Neural cell (in vitro differentiated cells): ENCODE measurements around the gene P2RX2. TPM values are rescaled to one million over a fixed set of nuclear protein-coding genes. Genes with fewer than 3 reads are reported as not detected.
A peak's percentile ranks its signal among the peaks of the same experiment; 100 is the strongest.

ENCODE experiments used
- H2AFZ ChIP-seq: fragments of 200-600, 300-800 bp; sonication (generic), shearing (Covaris generic); 2 replicates; pipeline ENCODE4 v1.6.0; 2014; ENCODE audit warnings: low read depth, mild to moderate bottlenecking, antibody characterized with exemption, low read length, moderate library complexity
- H3F3A ChIP-seq: fragments of 200-600 bp; shearing (Covaris generic); 2 replicates; pipeline ENCODE4 v1.6.1; 2016; ENCODE audit warnings: mild to moderate bottlenecking, moderate library complexity, mixed read lengths, antibody characterized with exemption, low read length; ENCODE audit not compliant: insufficient read depth, poor library complexity, severe bottlenecking
- H3K27ac ChIP-seq: fragments of 200-600, 300-800 bp; sonication (generic), shearing (Covaris generic); 2 replicates; pipeline ENCODE4 v1.5.1; 2014; ENCODE audit warnings: mild to moderate bottlenecking, low read length, moderate library complexity
- H3K27me3 ChIP-seq: fragments of 300-800, 200-600 bp; sonication (generic), shearing (Covaris generic); 2 replicates; pipeline ENCODE4 v1.6.0; 2014; ENCODE audit warnings: mild to moderate bottlenecking, low read depth, low read length, moderate library complexity; ENCODE audit not compliant: insufficient read depth
- H3K36me3 ChIP-seq: fragments of 300-800, 200-600 bp; sonication (generic), shearing (Covaris generic); 2 replicates; pipeline ENCODE4 v1.5.1; 2014; ENCODE audit warnings: mild to moderate bottlenecking, antibody characterized with exemption, low read length, moderate library complexity; ENCODE audit not compliant: insufficient read depth
- H3K4me2 ChIP-seq: fragments of 300-800, 200-600 bp; sonication (generic), shearing (Covaris generic); 2 replicates; pipeline ENCODE4 v1.6.0; 2014; ENCODE audit warnings: mild to moderate bottlenecking, low read length
- H3K4me3 ChIP-seq: fragments of 300-800, 200-600 bp; sonication (generic), shearing (Covaris generic); 2 replicates; pipeline ENCODE4 v1.5.1; 2014; ENCODE audit warnings: mild to moderate bottlenecking, low read length, moderate library complexity
- H3K79me2 ChIP-seq: fragments of 200-600 bp; shearing (Covaris generic); replicated peaks from 2 replicates; pipeline ENCODE4 v1.6.0; 2014; ENCODE audit warnings: mild to moderate bottlenecking, low read length, moderate library complexity; ENCODE audit not compliant: insufficient read depth
- H3K9ac ChIP-seq: fragments of 300-800, 200-600 bp; sonication (generic), shearing (Covaris generic); 2 replicates; pipeline ENCODE4 v1.6.1; 2016; ENCODE audit warnings: mild to moderate bottlenecking, low read length, mixed read lengths
- H3K9me2 ChIP-seq: fragments of 200-600 bp; shearing (Covaris generic); 2 replicates; pipeline ENCODE4 v1.6.1; 2016; ENCODE audit warnings: mild to moderate bottlenecking, low read length, mixed read lengths; ENCODE audit not compliant: insufficient read depth
- H3K9me3 ChIP-seq: fragments of 200-600, 300-800 bp; sonication (generic), shearing (Covaris generic); 2 replicates; pipeline ENCODE4 v1.6.1; 2016; ENCODE audit warnings: mild to moderate bottlenecking, mixed run types, low read length, moderate library complexity, mixed read lengths
- H4K20me1 ChIP-seq: fragments of 200-600 bp; shearing (Covaris generic); 2 replicates; pipeline ENCODE4 v1.6.1; 2016; ENCODE audit warnings: mild to moderate bottlenecking, mixed run types; ENCODE audit not compliant: insufficient read depth
- EP300 ChIP-seq: fragments of 450-650 bp; conservative IDR thresholded peaks from 2 replicates; pipeline ENCODE4 v1.6.1; 2014; ENCODE audit warnings: antibody characterized with exemption, mild to moderate bottlenecking, moderate library complexity; ENCODE audit not compliant: poor library complexity, severe bottlenecking
- EZH2 ChIP-seq: fragments of 200-600, 300-800 bp; shearing (Covaris generic), sonication (generic); IDR thresholded peaks from 2 replicates; pipeline ENCODE4 v1.6.1; 2014; ENCODE audit warnings: antibody characterized with exemption, low read length, borderline replicate concordance, mild to moderate bottlenecking; ENCODE audit not compliant: insufficient read depth, poor library complexity, severe bottlenecking
- MXI1 ChIP-seq: fragments of 450-650 bp; conservative IDR thresholded peaks from 2 replicates; pipeline ENCODE4 v1.6.1; 2014; ENCODE audit warnings: antibody characterized with exemption, mild to moderate bottlenecking; ENCODE audit not compliant: poor library complexity, severe bottlenecking
- POLR2AphosphoS5 ChIP-seq: IDR thresholded peaks from 2 replicates; pipeline ENCODE4 v1.6.1; 2012
- RAD21 ChIP-seq: fragments of 450-650 bp; conservative IDR thresholded peaks from 2 replicates; pipeline ENCODE4 v1.6.1; 2014; ENCODE audit warnings: antibody characterized with exemption, mild to moderate bottlenecking, moderate library complexity
- SMC3 ChIP-seq: fragments of 450-650 bp; conservative IDR thresholded peaks from 2 replicates; pipeline ENCODE4 v1.6.1; 2014; ENCODE audit warnings: antibody characterized with exemption, mild to moderate bottlenecking, moderate library complexity; ENCODE audit not compliant: poor library complexity
- TAF1 ChIP-seq: IDR thresholded peaks from 2 replicates; pipeline ENCODE4 v1.6.1; 2012; ENCODE audit warnings: low read depth
- polyA minus RNA-seq: library from RNA; depleted of rRNA, polyadenylated mRNA; stranded (reverse); fragments of >200 nt; gene quantifications from 2 replicates; pipeline ENCODE4 v1.2.3, GENCODE V29; 2014
- polyA plus RNA-seq: library from polyadenylated mRNA; depleted of rRNA; stranded (reverse); fragments of >200 nt; gene quantifications from 2 replicates; pipeline ENCODE4 v1.2.3, GENCODE V29; 2014
- TF ChIP-seq, protein P1 (sequence below): IDR thresholded peaks from 2 replicates; pipeline ENCODE4 v1.6.1; 2012; ENCODE audit warnings: borderline replicate concordance
- TF ChIP-seq, protein P2 (sequence below): fragments of 450-650 bp; IDR thresholded peaks from 2 replicates; pipeline ENCODE4 v1.5.1; 2014; ENCODE audit warnings: antibody characterized with exemption, mild to moderate bottlenecking, moderate library complexity; ENCODE audit not compliant: poor library complexity, severe bottlenecking

P2RX2 gene
- polyA plus RNA-seq (not detected in 2 replicates), polyA minus RNA-seq (not detected in 2 replicates)

DNA sequence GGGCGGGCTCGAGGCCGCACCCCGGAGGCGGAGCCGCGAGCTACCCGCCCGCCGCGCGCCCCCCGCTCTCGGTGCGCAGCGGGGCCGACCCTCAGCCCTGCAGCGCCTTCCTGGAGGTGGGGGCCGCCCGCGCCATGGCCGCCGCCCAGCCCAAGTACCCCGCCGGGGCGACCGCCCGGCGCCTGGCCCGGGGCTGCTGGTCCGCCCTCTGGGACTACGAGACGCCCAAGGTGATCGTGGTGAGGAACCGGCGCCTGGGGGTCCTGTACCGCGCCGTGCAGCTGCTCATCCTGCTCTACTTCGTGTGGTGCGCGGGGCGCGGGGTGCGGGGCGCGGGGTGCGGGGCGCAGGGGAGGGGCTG, at the start of gene P2RX2:
TSS of gene P2RX2 (plus strand) at position 94 of the 361 bp plus-strand sequence. CDS start at position 135, 41 bp downstream.
- Histone ChIP-seq H2AFZ (no peak within 1 kb of the TSS), H4K20me1 (no peaks in the 10 kb centered on the region), H3K27me3 (peaks cover 36% of the 10 kb centered on the region), H3K36me3 (no peaks in the 10 kb centered on the region), H3K9me3 (peaks cover 12% of the 10 kb centered on the region), H3K27ac (no peak within 1 kb of the TSS), H3F3A (no peaks in the 10 kb centered on the region), H3K9ac (no peak within 1 kb of the TSS), H3K4me2 (no peak within 1 kb of the TSS), H3K9me2 (no peaks in the 10 kb centered on the region), H3K4me3 (peak within 1 kb of the TSS; percentile 51), H3K79me2 (no peaks in the 10 kb centered on the region)
- TF ChIP-seq, protein P1, sequence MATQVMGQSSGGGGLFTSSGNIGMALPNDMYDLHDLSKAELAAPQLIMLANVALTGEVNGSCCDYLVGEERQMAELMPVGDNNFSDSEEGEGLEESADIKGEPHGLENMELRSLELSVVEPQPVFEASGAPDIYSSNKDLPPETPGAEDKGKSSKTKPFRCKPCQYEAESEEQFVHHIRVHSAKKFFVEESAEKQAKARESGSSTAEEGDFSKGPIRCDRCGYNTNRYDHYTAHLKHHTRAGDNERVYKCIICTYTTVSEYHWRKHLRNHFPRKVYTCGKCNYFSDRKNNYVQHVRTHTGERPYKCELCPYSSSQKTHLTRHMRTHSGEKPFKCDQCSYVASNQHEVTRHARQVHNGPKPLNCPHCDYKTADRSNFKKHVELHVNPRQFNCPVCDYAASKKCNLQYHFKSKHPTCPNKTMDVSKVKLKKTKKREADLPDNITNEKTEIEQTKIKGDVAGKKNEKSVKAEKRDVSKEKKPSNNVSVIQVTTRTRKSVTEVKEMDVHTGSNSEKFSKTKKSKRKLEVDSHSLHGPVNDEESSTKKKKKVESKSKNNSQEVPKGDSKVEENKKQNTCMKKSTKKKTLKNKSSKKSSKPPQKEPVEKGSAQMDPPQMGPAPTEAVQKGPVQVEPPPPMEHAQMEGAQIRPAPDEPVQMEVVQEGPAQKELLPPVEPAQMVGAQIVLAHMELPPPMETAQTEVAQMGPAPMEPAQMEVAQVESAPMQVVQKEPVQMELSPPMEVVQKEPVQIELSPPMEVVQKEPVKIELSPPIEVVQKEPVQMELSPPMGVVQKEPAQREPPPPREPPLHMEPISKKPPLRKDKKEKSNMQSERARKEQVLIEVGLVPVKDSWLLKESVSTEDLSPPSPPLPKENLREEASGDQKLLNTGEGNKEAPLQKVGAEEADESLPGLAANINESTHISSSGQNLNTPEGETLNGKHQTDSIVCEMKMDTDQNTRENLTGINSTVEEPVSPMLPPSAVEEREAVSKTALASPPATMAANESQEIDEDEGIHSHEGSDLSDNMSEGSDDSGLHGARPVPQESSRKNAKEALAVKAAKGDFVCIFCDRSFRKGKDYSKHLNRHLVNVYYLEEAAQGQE, result no peak
- TF ChIP-seq, protein P2, sequence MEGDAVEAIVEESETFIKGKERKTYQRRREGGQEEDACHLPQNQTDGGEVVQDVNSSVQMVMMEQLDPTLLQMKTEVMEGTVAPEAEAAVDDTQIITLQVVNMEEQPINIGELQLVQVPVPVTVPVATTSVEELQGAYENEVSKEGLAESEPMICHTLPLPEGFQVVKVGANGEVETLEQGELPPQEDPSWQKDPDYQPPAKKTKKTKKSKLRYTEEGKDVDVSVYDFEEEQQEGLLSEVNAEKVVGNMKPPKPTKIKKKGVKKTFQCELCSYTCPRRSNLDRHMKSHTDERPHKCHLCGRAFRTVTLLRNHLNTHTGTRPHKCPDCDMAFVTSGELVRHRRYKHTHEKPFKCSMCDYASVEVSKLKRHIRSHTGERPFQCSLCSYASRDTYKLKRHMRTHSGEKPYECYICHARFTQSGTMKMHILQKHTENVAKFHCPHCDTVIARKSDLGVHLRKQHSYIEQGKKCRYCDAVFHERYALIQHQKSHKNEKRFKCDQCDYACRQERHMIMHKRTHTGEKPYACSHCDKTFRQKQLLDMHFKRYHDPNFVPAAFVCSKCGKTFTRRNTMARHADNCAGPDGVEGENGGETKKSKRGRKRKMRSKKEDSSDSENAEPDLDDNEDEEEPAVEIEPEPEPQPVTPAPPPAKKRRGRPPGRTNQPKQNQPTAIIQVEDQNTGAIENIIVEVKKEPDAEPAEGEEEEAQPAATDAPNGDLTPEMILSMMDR, result no peak
- no peak for TF ChIP-seq EZH2

DNA sequence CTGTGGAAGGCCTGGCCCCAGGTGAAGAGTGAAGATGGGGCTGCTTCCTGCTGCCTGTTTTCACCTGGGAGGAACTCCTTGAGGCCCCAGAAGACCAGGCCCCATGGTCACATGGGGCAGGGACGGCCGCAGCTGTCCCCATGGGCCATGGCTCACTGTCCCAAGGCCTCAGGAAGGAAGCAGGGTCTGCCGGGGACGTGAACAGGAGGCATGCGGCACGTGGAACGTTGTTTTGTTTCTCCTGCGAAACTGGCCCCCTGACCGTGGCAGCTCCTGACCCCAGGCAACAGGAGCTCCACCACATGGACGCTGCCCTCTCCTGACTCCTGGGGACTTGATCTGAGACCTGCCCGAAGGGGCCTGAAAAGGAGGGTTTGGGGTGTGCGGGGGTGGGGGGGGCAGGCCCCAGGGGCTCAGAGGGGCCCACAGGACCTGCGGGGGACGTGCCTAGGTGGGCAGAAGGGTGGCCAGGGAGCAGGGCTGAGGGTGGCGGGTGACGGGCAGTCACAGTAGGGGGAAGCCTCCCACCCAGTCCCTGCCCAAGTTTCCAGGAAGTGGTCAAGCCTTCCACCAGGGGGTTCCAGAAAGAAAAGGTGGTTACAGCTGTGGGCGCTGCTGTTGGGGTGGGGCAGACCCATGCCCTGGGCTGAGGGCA, 49.6 kb upstream of the P2RX2 start:
- Histone ChIP-seq H2AFZ (no peak overlapping the region), H3K9me2 (no peaks in the 10 kb centered on the region), H3K27me3 (no peaks in the 10 kb centered on the region), H3K9me3 (no peaks in the 10 kb centered on the region), H3K4me2 (no peak overlapping the region), H3K79me2 (peaks cover 21% of the 10 kb centered on the region), H4K20me1 (peaks cover 4% of the 10 kb centered on the region), H3F3A (no peaks in the 10 kb centered on the region), H3K36me3 (no peaks in the 10 kb centered on the region), H3K4me3 (no peak overlapping the region), H3K27ac (no peak overlapping the region), H3K9ac (no peak overlapping the region)
- TF ChIP-seq EZH2 (no peak), TAF1 (no peak)

DNA sequence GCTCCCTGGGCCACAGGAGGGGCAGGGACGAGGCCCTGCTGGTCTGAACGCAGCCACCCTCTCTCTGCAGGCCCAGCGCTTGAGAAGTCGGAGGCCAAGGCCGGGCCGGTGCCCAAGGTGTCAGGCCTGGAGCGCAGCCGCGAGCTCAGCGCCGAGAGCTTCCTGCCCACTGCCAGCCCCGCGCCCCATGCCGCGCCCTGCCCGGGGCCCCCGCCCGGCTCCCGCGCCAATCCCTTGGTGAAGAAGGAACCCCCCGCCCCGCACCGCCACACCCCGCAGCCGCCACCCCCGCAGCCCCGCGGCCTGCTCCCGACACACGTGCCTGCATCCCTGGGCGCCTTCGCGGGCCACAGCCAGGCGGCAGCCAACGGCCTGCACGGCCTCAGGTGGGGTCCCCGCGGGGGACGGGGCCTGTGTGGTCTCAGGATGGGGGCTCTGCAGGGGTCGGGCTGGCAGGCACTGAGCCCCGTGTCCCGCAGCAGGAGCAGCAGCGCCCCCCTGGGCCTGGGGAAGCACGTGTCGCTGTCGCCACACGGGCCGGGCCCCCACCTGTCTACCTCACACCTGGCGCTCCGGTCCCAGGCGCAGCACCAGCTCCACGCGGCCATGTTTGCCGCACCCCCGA, 48.6 kb upstream of the P2RX2 start:
- Histone ChIP-seq H3K9me3 (no peaks in the 10 kb centered on the region), H4K20me1 (peaks cover 4% of the 10 kb centered on the region), H3K4me2 (no peak overlapping the region), H3F3A (no peaks in the 10 kb centered on the region), H3K36me3 (no peaks in the 10 kb centered on the region), H3K27me3 (no peaks in the 10 kb centered on the region), H2AFZ (no peak overlapping the region), H3K9me2 (no peaks in the 10 kb centered on the region), H3K9ac (no peak overlapping the region), H3K4me3 (no peak overlapping the region), H3K79me2 (peaks cover 14% of the 10 kb centered on the region), H3K27ac (no peak overlapping the region)
- TF ChIP-seq TAF1 (no peak), POLR2AphosphoS5 (no peak), SMC3 (no peak), EZH2 (no peak), RAD21 (no peak), MXI1 (no peak), EP300 (no peak)
- TF ChIP-seq, protein P2, result no peak
- TF ChIP-seq, protein P1, result no peak
